GM12864 (cell line): ENCODE results near the gene ITPK1.

Source experiments
- DNase-seq: peaks from one replicate; pipeline ENCODE4 v3.0.0-alpha.2; 2011; ENCODE audit warnings: low read depth
- H3K4me3 ChIP-seq: 2 replicates; pipeline ENCODE4 v1.5.1; 2011; ENCODE audit warnings: mild to moderate bottlenecking, low read depth, low read length, control low read depth
- CTCF ChIP-seq: IDR thresholded peaks from 2 replicates; pipeline ENCODE4 v1.5.1; 2011; ENCODE audit warnings: low read depth, mild to moderate bottlenecking, moderate library complexity, low read length, control low read depth, inconsistent platforms; ENCODE audit errors: missing control alignments

Gene ITPK1

GRCh38 chr14:92949496-92950192 lies 166.1 kb downstream of the ITPK1 start:
- no peak overlapping the region for H3K4me3 ChIP-seq
- DNase-seq, result no peak
- no peak for TF ChIP-seq CTCF

- TF ChIP-seq CTCF, result no peak
- H3K4me3 ChIP-seq, result no peak overlapping the region
- DNase-seq, result no peak
These were observed 167.1 kb downstream of the ITPK1 start for GRCh38 chr14:92948647-92949046.

- no peak for DNase-seq
- no peak overlapping the region for H3K4me3 ChIP-seq
- TF ChIP-seq CTCF, result no peak
These were observed 168.7 kb downstream of the ITPK1 start for GRCh38 chr14:92946847-92947545.

- no peak for DNase-seq
- TF ChIP-seq CTCF, result no peak
These were observed 169.5 kb downstream of the ITPK1 start for GRCh38 chr14:92945959-92946846.

GRCh38 chr14:92945544-92945943 lies 170.2 kb downstream of the ITPK1 start:
- H3K4me3 ChIP-seq, result no peak overlapping the region
- no peak for TF ChIP-seq CTCF
- no peak for DNase-seq

More at GRCh38 chr14:92945959-92946846, 169.5 kb downstream of the ITPK1 start:
- no peak overlapping the region for H3K4me3 ChIP-seq

- DNase-seq, result no peak
- H3K4me3 ChIP-seq, result no peak overlapping the region
- no peak for TF ChIP-seq CTCF
These were observed 170.7 kb downstream of the ITPK1 start for GRCh38 chr14:92944976-92945375.
